CD4-positive, alpha-beta T cell (primary cell): ENCODE measurements around the gene RIN3. TPM values are rescaled to one million over a fixed set of nuclear protein-coding genes. Genes with fewer than 3 reads are reported as not detected.

Experiments used
- ATAC-seq: fragments of 200-7000 bp; cut with Tn5 transposase; one replicate; pipeline ENCODE4 v1.10.0; 2022; ENCODE audit warnings: mild to moderate bottlenecking; ENCODE audit not compliant: poor library complexity
- CTCF ChIA-PET: fragments of 350-600 bp; sonication (Branson Sonifier 250); formaldehyde crosslinking; loops from one replicate; lab custom pipeline; 2021; ENCODE audit warnings: antibody characterized with exemption, inconsistent platforms; lab: Charles Lee
- POLR2A ChIA-PET: fragments of 350-600 bp; sonication (Branson Sonifier 250); formaldehyde crosslinking; loops from one replicate; lab custom pipeline; 2021; ENCODE audit warnings: antibody characterized with exemption, inconsistent platforms; lab: Charles Lee
- DNase-seq, 14 experiments: peaks; one replicate each; pipeline ENCODE4 v3.0.0-alpha.2; 2013 to 2020; ENCODE audit warnings: mixed read lengths in 2 of 14
- H3K27ac ChIP-seq, 2 donors: one replicate each; pipeline versions ENCODE4 v1.5.1 to v1.7.0; 2013; ENCODE audit warnings: low read length in 2 of 2, low read depth in 1 of 2, mild to moderate bottlenecking in 1 of 2
- H3K27me3 ChIP-seq, 2 experiments: 1 replicate in 1 of 2; 2 replicates in 1 of 2; pipeline versions ENCODE4 v1.6.1 to v1.7.0; 2013; ENCODE audit warnings: low read length in 2 of 2, control low read depth in 1 of 2, mild to moderate bottlenecking in 1 of 2, moderate library complexity in 1 of 2; ENCODE audit not compliant: insufficient read depth in 2 of 2, control insufficient read depth in 1 of 2
- H3K36me3 ChIP-seq: one replicate; pipeline ENCODE4 v1.6.1; 2013; ENCODE audit warnings: low read length, control low read depth; ENCODE audit not compliant: insufficient read depth
- H3K4me1 ChIP-seq: one replicate; pipeline ENCODE4 v1.6.1; 2013; ENCODE audit warnings: low read length, control low read depth; ENCODE audit not compliant: insufficient read depth
- H3K4me3 ChIP-seq: one replicate; pipeline ENCODE4 v1.5.1; 2013; ENCODE audit warnings: mild to moderate bottlenecking, low read length, moderate library complexity
- H3K9me3 ChIP-seq, 2 experiments: 1 replicate in 1 of 2; 2 replicates in 1 of 2; pipeline versions ENCODE4 v1.6.1 to v1.7.0; 2013; ENCODE audit warnings: low read length in 2 of 2, mild to moderate bottlenecking in 2 of 2, control low read depth in 1 of 2, moderate library complexity in 1 of 2; ENCODE audit not compliant: control insufficient read depth in 1 of 2, insufficient read depth in 1 of 2
- H3K27ac Mint-ChIP-seq: one replicate; pipeline ENCODE4 v1.8.0; 2020; ENCODE audit warnings: mixed read lengths
- H3K27me3 Mint-ChIP-seq: one replicate; pipeline ENCODE4 v1.8.0; 2021; ENCODE audit warnings: mixed read lengths
- H3K36me3 Mint-ChIP-seq: one replicate; pipeline ENCODE4 v1.8.0; 2021; ENCODE audit warnings: low read depth, mixed read lengths
- H3K4me1 Mint-ChIP-seq: one replicate; pipeline ENCODE4 v1.8.0; 2021; ENCODE audit warnings: low read depth, mixed read lengths
- H3K4me3 Mint-ChIP-seq: one replicate; pipeline ENCODE4 v1.8.0; 2020; ENCODE audit warnings: mild to moderate bottlenecking, mixed read lengths
- H3K9me3 Mint-ChIP-seq: one replicate; pipeline ENCODE4 v1.8.0; 2020; ENCODE audit warnings: mixed read lengths
- intact Hi-C, 2 experiments: fragments of 100-400 bp; cut with DNase I in 1 of 2; cut with micrococcal nuclease in 1 of 2; formaldehyde crosslinking; loops; one replicate each; pipeline versions ENCODE4 v1.15.1 to v1.9.0; 2023 to 2025; cut with DNase I, micrococcal nuclease
- total RNA-seq, 174 experiments: library from RNA in 2 of 174; stranded (reverse) in 2 of 174; gene quantifications; one replicate each; pipeline ENCODE4 v1.2.3 and lab custom pipeline; 2021 to 2026
- TF ChIP-seq, protein P1 (sequence below): fragments of 200-600 bp; IDR thresholded peaks from one replicate; pipeline ENCODE4 v1.8.0; 2022; ENCODE audit warnings: antibody characterized with exemption, mild to moderate bottlenecking

The RIN3 gene
- total RNA-seq, 2 experiments from 2014 or later = 67.9 to 72.2 TPM

GRCh38 chr14:92632546-92633273, 119.1 kb downstream of the RIN3 start:
- H3K27me3 Mint-ChIP-seq = no peaks in the 10 kb centered on the region
- DNase-seq (no peak), ATAC-seq (no peak)
- H3K36me3 ChIP-seq = no peaks in the 10 kb centered on the region
- H3K4me1 ChIP-seq = peaks cover 8% of the 10 kb centered on the region
- POLR2A ChIA-PET = no interaction called here
- peaks cover 12% of the 10 kb centered on the region for H3K4me1 Mint-ChIP-seq
- H3K4me3 Mint-ChIP-seq = no peak overlapping the region
- H3K27ac ChIP-seq = no peak overlapping the region
- H3K9me3 Mint-ChIP-seq = peaks cover 4% of the 10 kb centered on the region
- peaks cover 9% of the 10 kb centered on the region for H3K36me3 Mint-ChIP-seq
- no peak overlapping the region for H3K4me3 ChIP-seq
- intact Hi-C loops = no loop called here
- H3K27me3 ChIP-seq = no peaks in the 10 kb centered on the region
- peaks cover 5 to 10% of the 10 kb centered on the region in 2 experiments for H3K9me3 ChIP-seq
- TF ChIP-seq, protein P1, sequence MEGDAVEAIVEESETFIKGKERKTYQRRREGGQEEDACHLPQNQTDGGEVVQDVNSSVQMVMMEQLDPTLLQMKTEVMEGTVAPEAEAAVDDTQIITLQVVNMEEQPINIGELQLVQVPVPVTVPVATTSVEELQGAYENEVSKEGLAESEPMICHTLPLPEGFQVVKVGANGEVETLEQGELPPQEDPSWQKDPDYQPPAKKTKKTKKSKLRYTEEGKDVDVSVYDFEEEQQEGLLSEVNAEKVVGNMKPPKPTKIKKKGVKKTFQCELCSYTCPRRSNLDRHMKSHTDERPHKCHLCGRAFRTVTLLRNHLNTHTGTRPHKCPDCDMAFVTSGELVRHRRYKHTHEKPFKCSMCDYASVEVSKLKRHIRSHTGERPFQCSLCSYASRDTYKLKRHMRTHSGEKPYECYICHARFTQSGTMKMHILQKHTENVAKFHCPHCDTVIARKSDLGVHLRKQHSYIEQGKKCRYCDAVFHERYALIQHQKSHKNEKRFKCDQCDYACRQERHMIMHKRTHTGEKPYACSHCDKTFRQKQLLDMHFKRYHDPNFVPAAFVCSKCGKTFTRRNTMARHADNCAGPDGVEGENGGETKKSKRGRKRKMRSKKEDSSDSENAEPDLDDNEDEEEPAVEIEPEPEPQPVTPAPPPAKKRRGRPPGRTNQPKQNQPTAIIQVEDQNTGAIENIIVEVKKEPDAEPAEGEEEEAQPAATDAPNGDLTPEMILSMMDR = no peak
- no peak overlapping the region for H3K27ac Mint-ChIP-seq
- CTCF ChIA-PET = interaction anchor here (0.6 to 0.8 kb wide), 2 partner anchors 19 to 376 kb away, joined by 3 read pairs; no protein-coding TSS in a partner anchor

GRCh38 chr14:92633274-92633616, 119.7 kb downstream of the RIN3 start:
- peaks cover 8% of the 10 kb centered on the region for H3K4me1 ChIP-seq
- intact Hi-C loops = no loop called here
- ChIA-PET CTCF (interaction anchor here (0.6 to 0.7 kb wide), 3 partner anchors 12 to 1981 kb away, joined by 3 to 4 read pairs (median 3); no protein-coding TSS in a partner anchor), POLR2A (interaction anchor here (0.8 to 1.0 kb wide), 2 partner anchors 18 to 19 kb away, joined by 3 read pairs; no protein-coding TSS in a partner anchor)
- DNase-seq (peak in 1 of 14 experiments; percentile 57), ATAC-seq (no peak)
- Mint-ChIP-seq H3K4me1 (peaks cover 17% of the 10 kb centered on the region), H3K9me3 (no peaks in the 10 kb centered on the region), H3K4me3 (no peak overlapping the region), H3K27me3 (no peaks in the 10 kb centered on the region), H3K27ac (no peak overlapping the region), H3K36me3 (peaks cover 4% of the 10 kb centered on the region)
- no peak overlapping the region for H3K4me3 ChIP-seq
- TF ChIP-seq, protein P1 = no peak
- H3K9me3 ChIP-seq = peaks cover 1 to 4% of the 10 kb centered on the region in 2 experiments
- H3K27me3 ChIP-seq = no peaks in the 10 kb centered on the region
- H3K36me3 ChIP-seq = no peaks in the 10 kb centered on the region
- no peak overlapping the region for H3K27ac ChIP-seq

DNA sequence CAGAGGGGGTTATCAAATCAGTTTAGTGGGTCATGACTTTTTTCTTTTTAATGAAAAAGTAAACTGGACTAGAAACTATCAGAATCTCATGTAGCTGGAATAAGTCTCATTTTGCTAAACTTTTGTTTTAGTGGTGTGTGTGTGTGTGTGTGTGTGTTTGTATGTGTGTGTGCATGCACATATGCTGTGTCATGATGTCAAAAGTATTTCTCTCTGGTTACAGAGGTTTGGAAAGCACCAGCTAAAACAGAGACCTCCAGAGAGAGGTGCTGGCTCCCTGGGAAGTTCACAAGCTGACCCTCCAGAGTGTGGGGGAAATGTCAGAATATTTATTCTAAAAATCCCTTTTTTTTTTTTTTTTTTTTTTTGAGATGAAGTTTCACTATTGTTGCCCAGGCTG, 120.1 kb downstream of the RIN3 start:
- Histone ChIP-seq H3K4me1 (peaks cover 8% of the 10 kb centered on the region), H3K4me3 (no peak overlapping the region), H3K9me3 (peaks cover 0 to under 1% of the 10 kb centered on the region in 2 experiments), H3K36me3 (no peaks in the 10 kb centered on the region), H3K27me3 (no peaks in the 10 kb centered on the region), H3K27ac (no peak overlapping the region)
- no peak overlapping the region for H3K27ac Mint-ChIP-seq
- no peak for DNase-seq
- no peak for ATAC-seq
- H3K27me3 Mint-ChIP-seq = no peaks in the 10 kb centered on the region
- no peaks in the 10 kb centered on the region for H3K9me3 Mint-ChIP-seq
- ChIA-PET POLR2A (interaction anchor here (0.8 to 1.0 kb wide), 2 partner anchors 18 to 19 kb away, joined by 3 read pairs; no protein-coding TSS in a partner anchor), CTCF (interaction anchor here (0.7 to 1.2 kb wide), 3 partner anchors 11 to 1981 kb away, joined by 3 to 4 read pairs (median 4); no protein-coding TSS in a partner anchor)
- TF ChIP-seq, protein P1 = no peak
- H3K36me3 Mint-ChIP-seq = peaks cover 4% of the 10 kb centered on the region
- intact Hi-C loops = no loop called here
- H3K4me1 Mint-ChIP-seq = peaks cover 18% of the 10 kb centered on the region
- no peak overlapping the region for H3K4me3 Mint-ChIP-seq
